GM18507 (cell line): ENCODE data around the gene ACSS1.

Source experiments
- DNase-seq: peaks from one replicate; pipeline ENCODE4 v3.0.0; 2011; ENCODE audit warnings: low read depth; ENCODE audit not compliant: insufficient read length; ENCODE audit errors: extremely low spot score
- FAIRE-seq: peaks from 2 replicates; lab custom pipeline; 2011; peaks lifted over from hg19 to GRCh38; lab: Jason Lieb, UNC

The ACSS1 gene

DNA sequence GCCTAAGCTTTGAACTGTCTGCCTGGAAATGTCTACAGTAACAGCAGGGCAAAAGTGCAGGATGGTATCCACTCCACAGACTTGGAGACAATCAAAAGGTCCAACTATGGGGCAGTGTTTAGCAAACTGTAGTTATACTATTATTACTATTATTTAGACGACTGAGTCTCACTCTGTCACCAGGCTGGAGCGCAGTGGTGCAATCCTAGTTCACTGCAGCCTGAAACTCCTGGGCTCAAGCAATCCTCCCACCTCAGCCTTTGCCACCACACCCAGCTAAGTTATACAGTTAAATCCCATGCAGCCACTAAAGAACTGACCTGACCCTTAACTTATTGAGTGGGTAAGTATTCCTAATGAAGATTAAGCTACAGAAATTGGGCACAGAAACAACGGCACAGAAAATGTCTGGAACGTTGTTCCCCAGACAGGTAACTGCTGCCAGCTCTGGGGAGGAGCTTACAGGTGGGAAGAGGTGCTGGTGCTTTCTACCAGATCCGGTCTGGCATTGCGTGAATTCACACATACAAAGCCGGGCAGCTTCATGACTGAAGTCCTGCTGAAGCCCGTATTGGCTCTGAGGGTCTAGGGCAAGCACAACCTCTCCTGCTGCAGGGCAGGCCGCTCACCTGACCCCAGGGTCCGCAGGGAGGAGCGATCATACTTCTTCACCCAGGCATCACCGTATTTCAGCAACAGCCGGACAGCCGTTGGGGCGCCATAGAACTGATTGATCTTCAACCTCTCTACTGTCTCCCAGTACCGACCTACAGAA, 38.4 kb downstream of the ACSS1 start:
- FAIRE-seq (no peak), DNase-seq (no peak)

DNA sequence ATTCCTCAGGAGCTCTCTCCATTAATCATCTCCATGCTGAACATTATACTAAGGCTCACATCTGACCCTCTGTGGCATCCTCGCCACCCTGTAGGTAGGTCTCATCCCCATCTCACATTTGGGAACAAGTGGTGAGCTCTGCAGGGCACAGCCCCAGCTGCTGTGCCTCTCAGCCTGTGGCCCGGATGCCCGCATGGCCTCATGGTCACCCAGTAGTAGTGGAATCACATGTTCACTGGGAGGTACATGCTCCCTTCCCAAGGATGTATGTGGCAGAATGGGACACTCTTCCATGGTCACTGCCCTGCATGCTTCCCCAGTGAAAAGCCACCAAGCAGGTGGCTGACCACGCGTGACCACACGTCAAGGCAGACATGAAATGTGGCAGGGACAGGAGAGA, 39.1 kb downstream of the ACSS1 start:
- FAIRE-seq (no peak), DNase-seq (no peak)

GRCh38 chr20:25018425-25018824, 39.5 kb downstream of the ACSS1 start:
- DNase-seq (no peak), FAIRE-seq (no peak)

DNA sequence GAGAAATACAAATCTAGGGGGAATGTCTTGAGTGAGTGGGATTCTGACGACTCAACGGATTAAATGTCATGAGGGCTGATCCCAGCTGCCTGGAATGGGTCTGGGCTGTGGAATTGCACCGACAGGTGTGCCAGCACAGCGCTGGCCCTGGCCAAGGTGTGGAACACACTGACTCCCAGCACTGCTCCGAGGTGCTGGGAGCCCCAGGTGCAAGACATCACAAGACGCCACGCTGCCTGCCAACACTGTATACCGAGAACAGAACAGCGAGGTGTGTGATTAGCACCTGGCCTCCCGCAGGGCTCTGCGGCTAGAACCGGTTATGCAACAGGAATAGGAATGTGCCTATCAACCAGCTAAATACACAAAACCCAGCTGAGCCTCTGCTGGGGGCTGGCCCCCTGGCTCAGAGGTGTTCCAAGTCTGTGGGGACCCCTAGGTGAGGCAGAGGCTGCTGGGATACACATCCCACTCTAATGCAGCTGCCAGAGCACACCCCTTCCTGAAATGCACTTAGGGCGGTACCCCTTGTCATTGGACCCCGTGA, 40.6 kb downstream of the ACSS1 start:
- DNase-seq (no peak), FAIRE-seq (no peak)

- no peak for FAIRE-seq
These were observed 41.5 kb downstream of the ACSS1 start for GRCh38 chr20:25016471-25016870.

DNA sequence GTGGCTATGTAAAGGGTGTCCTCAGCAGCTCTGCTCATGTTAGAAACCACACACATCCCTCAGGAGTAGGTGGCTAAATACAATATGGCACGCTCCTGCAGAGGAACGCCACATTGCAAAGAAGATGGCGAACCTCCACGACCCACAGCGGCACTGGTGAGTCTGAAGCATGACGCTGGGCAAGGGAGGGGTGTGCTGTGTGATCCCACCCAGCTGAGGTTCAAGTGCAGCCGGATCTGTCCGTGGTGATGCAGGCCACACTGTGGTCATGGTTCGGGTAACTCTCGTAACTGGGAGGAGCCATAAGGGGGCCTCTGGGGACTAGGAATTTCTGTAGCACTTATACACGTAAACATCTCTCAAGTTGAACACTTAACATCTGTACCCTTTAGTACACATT, 42.0 kb downstream of the ACSS1 start:
- FAIRE-seq (no peak), DNase-seq (no peak)

More at GRCh38 chr20:25016471-25016870, 41.5 kb downstream of the ACSS1 start:
- DNase-seq, result no peak

DNA sequence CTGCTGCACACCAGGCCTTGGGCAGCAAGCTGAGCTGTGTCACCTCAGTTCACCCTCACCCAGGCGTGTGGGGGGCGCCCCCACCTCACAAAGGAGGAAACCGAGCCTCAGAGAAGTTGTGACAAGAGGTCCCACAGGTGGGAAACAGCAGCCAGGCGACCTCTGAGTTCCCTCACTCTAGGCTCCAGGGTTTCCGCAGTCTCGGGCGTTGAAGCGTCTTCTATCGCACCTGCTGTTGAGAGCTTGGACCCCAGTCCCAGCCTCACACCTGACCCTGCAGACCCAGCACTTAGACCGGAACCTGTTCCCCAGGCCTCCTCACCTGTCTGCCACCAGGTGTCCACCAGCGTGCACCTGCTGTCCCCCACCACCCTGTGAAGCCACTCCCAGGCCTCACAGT, 43.1 kb downstream of the ACSS1 start:
- DNase-seq, result no peak
- no peak for FAIRE-seq

DNA sequence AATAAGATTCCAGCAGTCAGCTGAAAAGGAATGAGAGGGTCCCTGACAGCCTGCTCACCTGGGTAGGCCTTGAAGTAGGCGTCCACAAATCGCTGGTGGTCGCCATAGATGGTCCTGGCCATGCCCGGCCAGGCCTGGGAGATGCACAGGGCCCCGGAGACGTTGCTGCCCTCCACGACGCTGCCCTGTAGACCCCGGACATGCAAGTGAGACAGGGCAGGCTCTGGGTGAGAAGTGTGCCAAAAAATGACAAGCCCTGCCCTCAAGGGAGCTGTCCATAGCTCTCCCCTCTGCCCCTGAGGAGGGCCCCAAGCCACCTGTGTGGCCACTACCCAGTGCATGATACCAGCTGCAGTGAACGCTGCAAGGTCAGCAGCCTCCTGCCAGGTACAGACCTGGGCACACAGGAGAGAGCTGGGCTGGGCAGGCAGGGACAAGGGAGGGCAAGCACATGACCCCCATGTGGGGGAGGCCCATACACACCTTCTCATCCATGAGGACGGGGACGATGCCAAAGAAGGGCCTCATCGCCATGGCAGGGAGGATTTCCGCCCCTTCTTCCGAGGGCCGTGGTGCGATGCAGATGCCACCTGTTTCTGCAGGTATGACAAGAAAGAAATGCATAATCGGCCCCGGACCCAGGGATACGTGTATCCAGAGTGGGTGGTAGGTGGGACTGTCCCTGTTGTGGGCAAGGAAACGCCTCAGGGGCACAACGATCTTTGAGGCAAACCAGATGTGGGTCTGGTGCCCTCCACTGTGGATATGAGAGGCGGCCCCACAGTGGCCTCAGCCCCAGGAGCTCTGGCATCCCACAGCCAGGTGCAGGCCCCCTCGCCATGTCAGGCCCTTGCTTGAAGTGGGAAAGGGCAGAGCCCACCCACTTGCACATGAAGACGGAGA, 44.2 kb downstream of the ACSS1 start:
- FAIRE-seq (no peak), DNase-seq (no peak)

GRCh38 chr20:25012616-25013189, 45.2 kb downstream of the ACSS1 start:
- FAIRE-seq (no peak), DNase-seq (no peak)

GRCh38 chr20:25011831-25012241, 46.1 kb downstream of the ACSS1 start:
- no peak for FAIRE-seq
- DNase-seq, result no peak

- no peak for FAIRE-seq
- DNase-seq, result no peak
These were observed 46.7 kb downstream of the ACSS1 start for GRCh38 chr20:25011261-25011660.

DNA sequence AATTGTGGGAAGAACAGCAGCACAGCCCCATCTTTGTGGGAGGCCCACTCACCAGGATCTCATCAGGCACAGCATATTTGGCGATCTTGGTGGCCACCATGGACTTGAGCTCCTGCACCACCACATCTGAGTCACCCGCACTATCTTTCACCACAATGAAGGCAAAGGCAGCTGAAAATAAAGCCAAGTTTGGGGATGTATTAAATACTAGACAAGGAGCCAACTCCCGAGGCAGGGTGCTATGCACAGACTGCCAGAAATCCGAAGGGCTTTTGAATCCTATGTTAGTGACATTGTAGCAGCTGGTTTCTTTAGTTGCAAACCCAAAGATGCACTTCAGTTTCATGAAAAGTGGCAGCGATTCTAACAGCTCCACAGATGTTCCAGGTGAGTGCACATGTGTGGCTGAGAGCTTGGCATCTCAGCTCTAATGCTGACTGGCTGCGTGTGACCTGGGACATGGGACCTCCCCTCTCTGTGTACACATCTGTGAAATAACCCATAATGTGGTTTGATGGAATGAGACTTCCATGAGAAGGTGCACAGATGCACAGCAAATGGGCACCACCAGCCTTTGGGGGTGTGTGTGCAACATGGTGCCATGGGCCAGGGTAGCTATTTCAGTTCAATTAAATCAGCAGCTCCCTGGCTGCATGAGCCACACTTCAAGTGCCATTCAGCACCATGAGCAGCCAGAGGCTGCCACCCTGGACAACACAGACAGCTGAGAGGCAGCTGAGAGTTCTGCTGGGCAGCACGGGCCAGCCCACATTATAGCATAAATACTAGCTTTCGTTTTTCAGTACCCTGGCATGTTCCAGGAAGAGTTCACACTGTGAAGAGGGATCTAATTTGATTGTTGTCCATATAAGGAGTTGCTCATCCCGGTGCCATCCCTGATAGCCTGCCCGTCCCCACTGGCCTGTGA, 48.5 kb downstream of the ACSS1 start:
- FAIRE-seq (no peak), DNase-seq (no peak)

- FAIRE-seq (no peak), DNase-seq (no peak)
These were observed 49.3 kb downstream of the ACSS1 start for GRCh38 chr20:25008388-25009217.

- no peak for DNase-seq
- FAIRE-seq, result no peak
These were observed 50.2 kb downstream of the ACSS1 start for GRCh38 chr20:25007491-25008305.

DNA sequence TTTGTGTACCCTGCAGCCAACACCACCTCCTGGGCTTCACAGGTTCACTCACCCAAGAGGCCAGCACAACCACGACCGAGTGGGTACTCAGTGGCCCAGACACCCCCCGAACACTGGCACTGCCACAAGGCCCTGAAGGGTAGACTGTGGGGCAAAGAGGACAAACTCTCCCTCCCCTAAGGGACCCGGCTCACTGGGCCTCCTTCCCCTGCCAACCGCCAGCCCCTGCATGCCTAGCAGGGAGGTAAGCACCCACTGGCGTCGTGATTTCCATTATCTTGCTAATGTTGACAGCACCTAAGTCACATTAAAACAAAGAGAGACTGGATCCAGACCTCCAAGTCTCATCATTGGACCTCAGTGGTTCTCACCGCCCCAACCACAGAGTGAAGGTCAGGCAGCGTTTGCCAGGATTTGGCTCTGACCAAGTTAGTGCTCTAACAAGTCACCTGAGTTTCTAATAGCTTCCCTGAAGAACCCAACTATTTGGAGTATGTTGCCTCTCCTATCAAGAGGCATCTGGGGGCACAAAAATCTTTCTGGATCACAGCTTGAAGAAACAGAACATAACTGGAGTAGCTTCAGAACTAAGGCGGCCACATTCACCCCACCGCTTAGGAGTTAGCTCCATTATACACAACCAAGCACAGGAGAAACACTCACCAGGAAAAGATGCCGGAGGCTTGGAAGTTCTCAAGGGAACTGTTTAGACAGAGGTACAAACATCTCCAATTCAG, 51.3 kb downstream of the ACSS1 start:
- DNase-seq (no peak), FAIRE-seq (no peak)

DNA sequence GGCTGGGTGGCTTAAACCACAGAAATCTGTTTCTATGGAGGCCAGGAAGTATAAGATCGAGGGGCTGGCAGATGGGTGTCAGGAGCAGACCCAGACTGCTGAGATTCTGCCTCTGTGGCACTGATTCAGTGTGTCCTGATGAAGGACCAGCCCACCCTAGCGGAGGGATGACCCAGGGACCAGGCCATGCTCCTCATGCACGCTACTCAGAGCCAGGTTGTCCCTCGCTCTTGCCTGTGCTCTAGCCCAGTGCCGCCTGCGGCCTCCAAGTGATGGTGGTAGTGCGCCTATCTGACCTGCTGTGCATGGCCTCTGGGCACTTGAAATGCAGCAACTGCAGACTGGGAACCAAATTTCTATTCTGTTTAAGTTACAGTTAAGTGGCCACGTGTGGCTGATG, 52.3 kb downstream of the ACSS1 start:
- DNase-seq, result no peak
- no peak for FAIRE-seq

DNA sequence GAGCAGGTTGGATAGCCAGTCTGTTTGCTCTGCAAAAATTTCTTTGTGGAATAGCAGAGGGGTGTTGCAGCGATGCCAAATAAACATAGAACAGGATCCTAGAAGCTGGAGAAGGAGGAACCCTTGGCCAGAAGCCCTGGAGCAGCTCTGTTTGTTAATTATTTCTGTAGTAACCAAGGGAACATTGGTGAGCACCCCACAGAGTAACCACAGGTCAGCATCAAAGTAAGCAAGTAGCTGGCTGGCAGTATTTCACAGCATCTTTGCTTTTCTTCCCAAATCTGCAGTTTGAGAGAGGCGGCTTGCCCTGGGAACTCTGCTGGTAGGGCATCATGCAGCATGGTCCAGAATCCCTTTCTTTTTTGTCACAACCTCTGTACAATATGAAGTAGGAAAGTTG, 52.7 kb downstream of the ACSS1 start:
- DNase-seq (no peak), FAIRE-seq (no peak)
